ENCODE results near the gene CFAP54. TPM values are rescaled to one million over a fixed set of nuclear protein-coding genes. Genes with fewer than 3 reads are reported as not detected.
"Not testable (repeated sequence)": the region's sequence is repeated elsewhere in the genome, so short reads cannot be mapped to it uniquely, and the experiment has no call there.

Gene CFAP54
- polyA plus RNA-seq, 5 donors, result 1.1 to 3.2 (median 2.5) TPM

DNA sequence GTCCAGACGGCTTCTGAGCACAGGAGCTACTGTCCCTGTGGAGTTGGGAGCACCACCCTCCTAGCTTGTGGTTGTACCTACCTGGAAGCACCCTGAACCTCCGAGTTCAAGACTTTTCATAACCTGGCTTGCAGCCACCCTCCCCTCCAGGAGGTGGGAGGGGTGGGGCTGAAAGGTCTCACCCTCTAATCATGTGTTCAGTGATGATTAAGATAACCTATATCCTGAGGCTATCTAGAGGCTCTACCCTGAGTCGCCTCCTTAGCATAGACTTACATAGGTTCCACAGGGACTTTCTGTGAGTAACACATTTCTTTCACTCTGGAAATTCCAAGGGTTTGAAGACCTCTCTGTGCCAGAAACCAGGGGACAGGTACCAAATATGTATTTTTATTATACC lies 146.5 kb downstream of the CFAP54 start:
- DNase-seq, result no peak

GRCh38 chr12:96636895-96637294 lies 147.5 kb downstream of the CFAP54 start:
- no peak for DNase-seq

- no peak for DNase-seq
Observed at GRCh38 chr12:96648923-96649322, 159.5 kb downstream of the CFAP54 start.

DNA sequence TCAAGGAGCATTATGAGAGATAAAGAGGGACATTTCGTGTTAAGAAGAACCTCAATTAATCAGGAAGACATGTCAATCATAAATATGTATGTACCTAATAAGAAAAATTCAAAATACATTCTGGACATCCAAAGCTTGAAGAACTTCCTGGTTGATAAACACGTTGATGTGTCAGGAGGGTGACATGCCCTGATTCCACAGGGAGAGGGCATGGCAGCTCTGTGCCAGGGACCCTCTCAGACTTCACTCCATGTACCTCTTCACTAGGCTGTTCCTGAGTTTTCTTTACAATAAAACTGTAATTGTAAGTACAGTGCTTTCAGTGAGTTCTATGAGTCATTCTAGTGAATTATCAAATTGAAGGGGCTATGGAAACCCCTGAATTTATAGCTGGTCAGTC lies 163.5 kb downstream of the CFAP54 start:
- no peak for DNase-seq

- DNase-seq, result no peak
Observed at GRCh38 chr12:96658075-96658474, 168.7 kb downstream of the CFAP54 start.

- DNase-seq, result no peak
Observed at GRCh38 chr12:96669786-96670185, 180.4 kb downstream of the CFAP54 start.

GRCh38 chr12:96670334-96670899 lies 181.0 kb downstream of the CFAP54 start:
- no peak for DNase-seq

- not testable (repeated sequence) for DNase-seq
Observed at GRCh38 chr12:96675519-96675918, 186.1 kb downstream of the CFAP54 start.

GRCh38 chr12:96677363-96677762 lies 188.0 kb downstream of the CFAP54 start:
- no peak for DNase-seq

- DNase-seq, result peak; percentile 5 to 12
Observed at GRCh38 chr12:96687719-96688118, 198.3 kb downstream of the CFAP54 start.

DNA sequence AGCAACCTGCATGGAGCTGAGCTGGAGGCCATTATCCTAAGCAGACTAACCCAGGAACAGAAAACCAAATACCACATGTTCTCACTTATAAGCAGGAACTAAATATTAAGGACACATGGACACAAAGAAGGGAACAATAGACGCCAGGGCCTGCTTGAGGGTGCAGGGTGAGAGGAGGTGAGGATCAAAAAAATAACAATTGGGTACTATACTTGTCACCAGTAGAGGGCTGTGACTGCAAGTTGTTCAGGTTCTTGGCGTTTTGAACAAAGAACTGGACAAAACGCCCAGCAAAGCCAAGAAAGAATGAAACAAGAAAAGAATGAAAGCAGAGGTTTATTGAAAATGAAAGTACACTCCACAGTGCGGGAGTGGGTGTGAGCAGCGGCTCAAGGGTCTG lies 209.1 kb downstream of the CFAP54 start:
- no peak for DNase-seq

DNA sequence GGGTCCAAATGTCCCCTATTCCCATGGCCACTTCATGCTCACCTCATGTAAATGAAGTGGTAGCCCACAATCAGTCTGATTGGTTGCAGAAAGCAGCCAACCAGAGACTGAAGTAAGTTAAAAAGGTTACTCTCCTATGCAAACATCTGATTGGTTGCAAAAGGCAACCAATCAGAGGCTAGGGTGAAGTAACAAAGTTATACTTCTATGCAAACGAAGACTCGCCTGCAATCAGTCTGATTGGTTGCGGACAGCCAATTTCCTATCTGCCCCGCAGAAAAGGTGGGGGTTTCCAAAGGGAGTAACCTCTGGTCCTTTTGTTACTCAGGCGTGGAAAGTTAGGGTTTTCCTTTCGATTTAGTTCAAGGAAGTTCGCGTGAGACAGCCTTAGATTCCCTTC lies 209.6 kb downstream of the CFAP54 start:
- DNase-seq, result no peak

- DNase-seq, result no peak
Observed at GRCh38 chr12:96701856-96702255, 212.5 kb downstream of the CFAP54 start.

- no peak for DNase-seq
Observed at GRCh38 chr12:96710127-96710745, 220.9 kb downstream of the CFAP54 start.

DNA sequence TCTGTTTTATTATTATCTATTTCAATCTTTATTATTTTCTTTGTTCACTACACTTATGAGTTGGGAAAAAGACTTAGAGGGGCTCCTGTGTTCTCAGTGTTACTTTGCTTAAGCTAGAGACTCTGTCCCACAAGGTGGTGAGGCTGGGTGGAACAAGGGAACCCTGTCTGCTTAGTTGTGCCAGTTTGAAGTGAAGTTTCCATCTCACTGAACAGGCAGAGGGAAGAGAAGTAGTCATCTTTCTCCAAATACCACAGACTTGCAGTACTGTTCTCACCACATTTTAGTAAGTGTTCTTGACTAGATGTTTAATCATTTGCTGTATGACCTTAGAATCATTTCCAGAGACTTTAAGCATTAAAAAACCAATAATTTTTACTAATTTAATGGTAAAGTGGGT lies 222.0 kb downstream of the CFAP54 start:
- no peak for DNase-seq

GRCh38 chr12:96714199-96714598 lies 224.8 kb downstream of the CFAP54 start:
- no peak for DNase-seq

GRCh38 chr12:96719660-96720362 lies 230.4 kb downstream of the CFAP54 start:
- DNase-seq, result peak in 1 of 2 donors; percentile 35

DNA sequence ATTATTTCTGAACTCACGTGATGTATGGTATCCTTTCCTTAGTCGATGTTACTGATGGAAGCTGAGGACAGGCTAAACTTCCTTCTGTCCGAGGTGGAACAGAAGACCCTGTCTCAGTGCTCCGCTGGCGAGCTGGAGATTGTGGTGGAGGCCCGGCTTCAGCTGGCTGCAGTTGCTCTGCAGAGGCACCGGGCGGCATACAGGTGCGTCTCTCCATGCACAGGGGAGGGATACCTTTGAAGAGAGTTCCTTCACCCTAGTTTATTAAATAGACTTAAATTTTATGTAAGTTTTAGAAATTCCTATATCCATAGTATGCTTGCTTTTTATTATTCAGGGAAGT lies 231.0 kb downstream of the CFAP54 start:
- DNase-seq, result no peak

GRCh38 chr12:96729466-96729865 lies 240.1 kb downstream of the CFAP54 start:
- DNase-seq, result not testable (repeated sequence)

- DNase-seq, result peak in 1 of 2 donors; percentile 6
Observed at GRCh38 chr12:96729886-96730285, 240.5 kb downstream of the CFAP54 start.

DNA sequence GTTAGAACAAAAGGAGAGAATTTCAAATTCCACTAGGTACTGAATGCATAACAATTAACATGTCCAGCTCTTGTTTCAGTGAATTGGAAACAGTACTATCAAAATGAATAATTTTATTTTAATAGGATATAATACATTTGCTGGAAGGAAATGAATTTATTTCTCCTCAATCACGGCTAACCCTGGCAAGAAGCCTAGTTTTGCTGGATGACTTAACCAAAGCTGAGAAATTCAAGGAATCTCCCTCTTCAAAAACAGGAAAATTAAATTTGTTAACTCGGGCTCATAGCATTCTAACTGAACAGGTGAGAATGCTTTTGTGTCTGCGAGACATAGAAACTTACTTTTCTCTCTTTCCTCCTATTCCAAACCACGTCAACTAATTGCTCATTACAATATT lies 254.2 kb downstream of the CFAP54 start:
- DNase-seq, result peak in 1 of 2 donors; percentile 15

- DNase-seq, result no peak
Observed at GRCh38 chr12:96749999-96750398, 260.6 kb downstream of the CFAP54 start.

DNA sequence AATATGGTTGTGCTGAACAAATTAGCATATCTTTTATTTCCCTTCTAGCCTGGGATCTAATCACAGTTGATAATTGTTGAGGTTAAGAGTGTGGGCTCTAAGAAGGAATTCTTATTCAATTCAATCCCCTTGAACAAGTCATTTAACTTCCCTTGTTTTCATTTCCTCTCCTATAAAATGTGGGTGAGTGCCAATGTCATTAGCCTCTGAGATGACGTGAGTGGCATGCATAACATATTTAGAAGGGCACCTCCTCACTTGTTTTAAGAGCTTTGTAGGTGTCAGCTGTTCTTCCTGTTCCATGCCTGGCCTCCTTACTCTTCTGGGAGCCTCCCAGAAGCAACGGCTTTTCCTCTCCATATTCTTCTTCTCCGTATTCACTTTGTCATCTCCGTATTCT lies 262.2 kb downstream of the CFAP54 start:
- DNase-seq, result no peak

GRCh38 chr12:96752211-96752610 lies 262.8 kb downstream of the CFAP54 start:
- DNase-seq, result no peak
